Calu3 (cell line): Measurements from ENCODE around the gene UQCC2. TPM values are rescaled to one million over a fixed set of nuclear protein-coding genes. Genes with fewer than 3 reads are reported as not detected.

Experiments
- BruUV-seq: library from RNA; stranded (reverse); fragments of 400-500 nt; replicated peaks from 2 replicates; lab custom pipeline; 2021; lab: Mats Ljungman, UMichigan
- CTCF ChIA-PET: fragments of 300-600 bp; sonication (Branson Sonifier 250); formaldehyde crosslinking; loops from one replicate; lab custom pipeline; 2022; ENCODE audit warnings: antibody characterized with exemption; lab: Charles Lee
- DNase-seq: peaks from one replicate; pipeline ENCODE4 v3.0.0; 2022
- H3K27ac Mint-ChIP-seq: one replicate; pipeline ENCODE4 v1.8.0; 2022; ENCODE audit warnings: mixed read lengths; ENCODE audit not compliant: unreplicated experiment
- H3K27me3 Mint-ChIP-seq: one replicate; pipeline ENCODE4 v1.8.0; 2022; ENCODE audit warnings: mixed read lengths; ENCODE audit not compliant: unreplicated experiment
- H3K36me3 Mint-ChIP-seq: one replicate; pipeline ENCODE4 v1.8.0; 2022; ENCODE audit warnings: mild to moderate bottlenecking, moderate library complexity, mixed read lengths; ENCODE audit not compliant: insufficient read depth, unreplicated experiment
- H3K4me1 Mint-ChIP-seq: one replicate; pipeline ENCODE4 v1.8.0; 2022; ENCODE audit warnings: mild to moderate bottlenecking, low read depth, mixed read lengths; ENCODE audit not compliant: unreplicated experiment
- H3K4me3 Mint-ChIP-seq: one replicate; pipeline ENCODE4 v1.8.0; 2022; ENCODE audit warnings: mild to moderate bottlenecking, low read depth, moderate library complexity, mixed read lengths; ENCODE audit not compliant: unreplicated experiment
- H3K9me3 Mint-ChIP-seq: one replicate; pipeline ENCODE4 v1.8.0; 2022; ENCODE audit warnings: low read depth, mixed read lengths; ENCODE audit not compliant: unreplicated experiment
- CTCF ChIP-seq: fragments of 200-600 bp; IDR thresholded peaks from one replicate; pipeline ENCODE4 v1.8.0; 2022; ENCODE audit warnings: antibody characterized with exemption; ENCODE audit not compliant: unreplicated experiment
- intact Hi-C: fragments of 100-400 bp; cut with micrococcal nuclease; formaldehyde crosslinking; loops from one replicate; pipeline ENCODE4 v1.10.0; 2022; ENCODE audit not compliant: unreplicated experiment
- total RNA-seq: library from RNA; stranded (reverse); gene quantifications from 2 replicates; pipeline ENCODE4 v1.2.3, GENCODE V29; 2022

UQCC2 gene
- total RNA-seq, 1 experiment from 2014 or later = 142 TPM

- CTCF ChIA-PET = no interaction called here
- Mint-ChIP-seq H3K36me3 (peaks cover 68% of the 10 kb centered on the region), H3K27ac (no peak overlapping the region), H3K27me3 (no peaks in the 10 kb centered on the region), H3K4me3 (no peak overlapping the region), H3K9me3 (no peaks in the 10 kb centered on the region), H3K4me1 (peaks cover 6% of the 10 kb centered on the region)
- BruUV-seq = no TSS peak
- no peak for TF ChIP-seq CTCF
- no peak for DNase-seq
- intact Hi-C loops = no loop called here
Measured at GRCh38 chr6:33678932-33679490, 32.5 kb downstream of the UQCC2 start.

- Mint-ChIP-seq H3K27me3 (no peaks in the 10 kb centered on the region), H3K4me1 (peaks cover 13% of the 10 kb centered on the region), H3K36me3 (peaks cover 65% of the 10 kb centered on the region), H3K27ac (no peak overlapping the region), H3K4me3 (no peak overlapping the region), H3K9me3 (no peaks in the 10 kb centered on the region)
- intact Hi-C loops = no loop called here
- CTCF ChIA-PET = no interaction called here
- TF ChIP-seq CTCF = no peak
- DNase-seq = no peak
- no TSS peak for BruUV-seq
Measured at GRCh38 chr6:33678233-33678931, 33.1 kb downstream of the UQCC2 start.

- H3K36me3 Mint-ChIP-seq = peaks cover 71% of the 10 kb centered on the region
- H3K4me1 Mint-ChIP-seq = peaks cover 20% of the 10 kb centered on the region
- H3K27ac Mint-ChIP-seq = no peak overlapping the region
- DNase-seq = no peak
- no TSS peak for BruUV-seq
- no peak for TF ChIP-seq CTCF
- H3K27me3 Mint-ChIP-seq = no peaks in the 10 kb centered on the region
- no peak overlapping the region for H3K4me3 Mint-ChIP-seq
- intact Hi-C loops = no loop called here
- H3K9me3 Mint-ChIP-seq = no peaks in the 10 kb centered on the region
- CTCF ChIA-PET = no interaction called here
Measured at GRCh38 chr6:33677689-33678088, 33.8 kb downstream of the UQCC2 start.

GRCh38 chr6:33677143-33677660 is 34.3 kb downstream of the UQCC2 start:
- no TSS peak for BruUV-seq
- H3K27me3 Mint-ChIP-seq = no peaks in the 10 kb centered on the region
- no peaks in the 10 kb centered on the region for H3K9me3 Mint-ChIP-seq
- peaks cover 73% of the 10 kb centered on the region for H3K36me3 Mint-ChIP-seq
- H3K4me1 Mint-ChIP-seq = peaks cover 24% of the 10 kb centered on the region
- no peak overlapping the region for H3K27ac Mint-ChIP-seq
- no peak overlapping the region for H3K4me3 Mint-ChIP-seq
- CTCF ChIA-PET = no interaction called here
- intact Hi-C loops = no loop called here
- no peak for DNase-seq
- no peak for TF ChIP-seq CTCF
